ENCODE data around the gene STARD10. TPM values are rescaled to one million over a fixed set of nuclear protein-coding genes. Genes with fewer than 3 reads are reported as not detected.

The STARD10 gene
- total and polyA plus RNA-seq, 9 of the 15 experiments (the other 6 are each of a cell fraction or from before 2014, with no cell fraction given) = 0.15 to 52.9 (median 32.3) TPM

DNA sequence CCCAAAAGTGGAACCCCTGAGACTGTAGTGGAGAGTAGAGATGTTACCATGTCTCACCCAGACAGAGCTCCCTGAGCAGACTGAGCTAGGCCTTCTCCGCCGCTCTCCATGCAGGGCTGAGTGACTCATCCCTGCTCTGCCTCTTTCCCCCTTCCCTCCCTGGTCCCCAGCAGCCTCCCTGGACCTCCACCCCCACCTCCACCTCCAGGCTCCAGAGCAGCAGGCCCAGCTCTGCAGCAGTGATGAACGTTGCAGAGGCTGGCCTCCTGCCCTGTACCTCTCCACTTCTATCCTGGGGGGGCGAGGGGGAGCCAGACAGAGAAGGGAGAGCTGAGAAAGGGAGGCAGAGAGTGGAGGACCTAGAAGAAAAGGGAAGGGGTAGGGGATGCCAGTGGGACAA is 22.3 kb downstream of the STARD10 start:
- H3K4me2 ChIP-seq (ENCODE audit: insufficient read depth, low read length) = no peak overlapping the region
- peaks cover 7% of the 10 kb centered on the region for H3K9me1 ChIP-seq (ENCODE audit: control insufficient read depth, insufficient read depth, low read length)
- no peak overlapping the region for H3K4me3 ChIP-seq
- ATAC-seq (no peak), FAIRE-seq (peak; percentile 66), DNase-seq (ENCODE audit: extremely low read depth in 1 of 4, low spot score in 3 of 4) (peak; percentile 30 to 62 (median 44))
- intact Hi-C loops (cut with micrococcal nuclease) (no loop called here), in situ Hi-C loops (cut with MboI) (no loop called here)
- ChIA-PET CTCF (ENCODE audit: low intra/inter-chr PET ratio) (no interaction called here), POLR2A (interaction anchor here (0.5 to 1.4 kb wide), 5 partner anchors 14 to 508 kb away, joined by 3 to 4 read pairs (median 3); no protein-coding TSS in a partner anchor)
- peaks cover 26 to 48% of the 10 kb centered on the region in 2 experiments for H3K4me1 ChIP-seq (replicated peaks in 1 of 2; ENCODE audit: control insufficient read depth in 2 of 2, insufficient read depth in 2 of 2, low read length in 2 of 2)
- no TSS peak for BruUV-seq (replicated peaks)
- no peaks in the 10 kb centered on the region for H3K27me3 ChIP-seq (ENCODE audit: control insufficient read depth in 2 of 2, insufficient read depth in 2 of 2, low read length in 2 of 2)
- TF ChIP-seq JUN (IDR thresholded peaks at IDR 0.05; ENCODE audit: borderline replicate concordance, low read depth, low read length) = 0 out of 2 replicates have a peak, but pooled peaks have one; percentile 56
- no peak for TF ChIP-seq JUN (CRISPR knock-in tag; IDR thresholded peaks at IDR 0.05; ENCODE audit: borderline replicate concordance)
- peak; percentile 65 for TF ChIP-seq EGR1 (conservative IDR thresholded peaks at IDR 0.05)
- peak; percentile 82 for TF ChIP-seq FOSL1 (tag; conservative IDR thresholded peaks at IDR 0.05)
- TF ChIP-seq, protein P1, sequence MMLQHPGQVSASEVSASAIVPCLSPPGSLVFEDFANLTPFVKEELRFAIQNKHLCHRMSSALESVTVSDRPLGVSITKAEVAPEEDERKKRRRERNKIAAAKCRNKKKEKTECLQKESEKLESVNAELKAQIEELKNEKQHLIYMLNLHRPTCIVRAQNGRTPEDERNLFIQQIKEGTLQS (IDR thresholded peaks at IDR 0.05) = peak; percentile 66
- TF ChIP-seq, protein P1 (CRISPR knock-in tag; conservative IDR thresholded peaks at IDR 0.05) = no peak
- TF ChIP-seq JUND (IDR thresholded peaks at IDR 0.05; ENCODE audit: borderline replicate concordance, low read depth, low read length) = peak; percentile 81
- peak; percentile 23; the same call in 1 of the 3 replicates for TF ChIP-seq JUND (tag; IDR thresholded peaks at IDR 0.05; ENCODE audit: borderline replicate concordance, low read depth, low read length)
- TF ChIP-seq, protein P2, sequence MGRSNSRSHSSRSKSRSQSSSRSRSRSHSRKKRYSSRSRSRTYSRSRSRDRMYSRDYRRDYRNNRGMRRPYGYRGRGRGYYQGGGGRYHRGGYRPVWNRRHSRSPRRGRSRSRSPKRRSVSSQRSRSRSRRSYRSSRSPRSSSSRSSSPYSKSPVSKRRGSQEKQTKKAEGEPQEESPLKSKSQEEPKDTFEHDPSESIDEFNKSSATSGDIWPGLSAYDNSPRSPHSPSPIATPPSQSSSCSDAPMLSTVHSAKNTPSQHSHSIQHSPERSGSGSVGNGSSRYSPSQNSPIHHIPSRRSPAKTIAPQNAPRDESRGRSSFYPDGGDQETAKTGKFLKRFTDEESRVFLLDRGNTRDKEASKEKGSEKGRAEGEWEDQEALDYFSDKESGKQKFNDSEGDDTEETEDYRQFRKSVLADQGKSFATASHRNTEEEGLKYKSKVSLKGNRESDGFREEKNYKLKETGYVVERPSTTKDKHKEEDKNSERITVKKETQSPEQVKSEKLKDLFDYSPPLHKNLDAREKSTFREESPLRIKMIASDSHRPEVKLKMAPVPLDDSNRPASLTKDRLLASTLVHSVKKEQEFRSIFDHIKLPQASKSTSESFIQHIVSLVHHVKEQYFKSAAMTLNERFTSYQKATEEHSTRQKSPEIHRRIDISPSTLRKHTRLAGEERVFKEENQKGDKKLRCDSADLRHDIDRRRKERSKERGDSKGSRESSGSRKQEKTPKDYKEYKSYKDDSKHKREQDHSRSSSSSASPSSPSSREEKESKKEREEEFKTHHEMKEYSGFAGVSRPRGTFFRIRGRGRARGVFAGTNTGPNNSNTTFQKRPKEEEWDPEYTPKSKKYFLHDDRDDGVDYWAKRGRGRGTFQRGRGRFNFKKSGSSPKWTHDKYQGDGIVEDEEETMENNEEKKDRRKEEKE (IDR thresholded peaks at IDR 0.05; ENCODE audit: borderline replicate concordance in 1 of 2, control insufficient read depth in 1 of 2, low read depth in 2 of 2, low read length in 1 of 2) = no peak
- H3K79me2 ChIP-seq (ENCODE audit: control insufficient read depth, insufficient read depth, low read length) = peaks cover 3% of the 10 kb centered on the region; the same call in 1 of the 3 replicates
- H4K20me1 ChIP-seq (replicated peaks; ENCODE audit: control insufficient read depth, insufficient read depth, low read length) = no peaks in the 10 kb centered on the region
- H2AFZ ChIP-seq (ENCODE audit: low read depth, low read length) = no peak overlapping the region
- H3K9me3 ChIP-seq (replicated peaks; ENCODE audit: control insufficient read depth, insufficient read depth, low read depth, low read length) = no peaks in the 10 kb centered on the region
- no peak overlapping the region for H3K27ac ChIP-seq (ENCODE audit: extremely low read depth, low read depth, low read length)
- H3K9ac ChIP-seq (ENCODE audit: insufficient read depth in 1 of 2, low read depth in 2 of 2, low read length in 2 of 2) = peak overlapping the region in 1 of 2 experiments; percentile 70; a peak in 2 of 4 replicates
- H3K36me3 ChIP-seq (ENCODE audit: control insufficient read depth, insufficient read depth, low read length) = no peaks in the 10 kb centered on the region; the same call in 1 of the 3 replicates
- 23% methylated on average over 3 of the region's 4 CpGs for whole genome bisulfite sequencing (ENCODE audit: insufficient coverage, low coverage, missing lambda C conversion rate)

Measured in K562 (cell line).